Stimulated activated memory B cell treated with anti-CD40 and anti-IgM and Interleukin-4, amounts not matched to agents 10 μg/mL and 1 μg/mL and 100 μg/mL, for 72 hours (primary cell): Measurements from ENCODE around the gene UTY.
"Not testable (repeated sequence)": the region's sequence is repeated elsewhere in the genome, so short reads cannot be mapped to it uniquely, and the experiment has no call there.

ENCODE experiments used
- ATAC-seq: fragments of 150-1000 bp; cut with Tn5 transposase; 2 replicates; pipeline ENCODE4 v1.10.0; 2021
- H3K27ac Mint-ChIP-seq: one replicate; pipeline ENCODE4 v1.8.0; 2022; ENCODE audit warnings: mild to moderate bottlenecking, mixed read lengths
- H3K27me3 Mint-ChIP-seq: one replicate; pipeline ENCODE4 v1.8.0; 2022; ENCODE audit warnings: mixed read lengths
- H3K36me3 Mint-ChIP-seq: one replicate; pipeline ENCODE4 v1.8.0; 2022; ENCODE audit warnings: mixed read lengths
- H3K4me1 Mint-ChIP-seq: one replicate; pipeline ENCODE4 v1.8.0; 2022; ENCODE audit warnings: mixed read lengths
- H3K4me3 Mint-ChIP-seq: one replicate; pipeline ENCODE4 v1.8.0; 2022; ENCODE audit warnings: mild to moderate bottlenecking, moderate library complexity, mixed read lengths
- H3K9me3 Mint-ChIP-seq: one replicate; pipeline ENCODE4 v1.8.0; 2022; ENCODE audit warnings: mixed read lengths

The UTY gene

GRCh38 chrY:13296176-13296890 lies 183.5 kb downstream of the UTY start:
- H3K27ac Mint-ChIP-seq = no peak overlapping the region
- no peaks in the 10 kb centered on the region for H3K4me1 Mint-ChIP-seq
- ATAC-seq = no peak
- no peak overlapping the region for H3K4me3 Mint-ChIP-seq
- no peaks in the 10 kb centered on the region for H3K27me3 Mint-ChIP-seq
- H3K36me3 Mint-ChIP-seq = peaks cover 40% of the 10 kb centered on the region
- H3K9me3 Mint-ChIP-seq = no peaks in the 10 kb centered on the region

- no peaks in the 10 kb centered on the region for H3K4me1 Mint-ChIP-seq
- H3K27ac Mint-ChIP-seq = no peak overlapping the region
- H3K9me3 Mint-ChIP-seq = no peaks in the 10 kb centered on the region
- no peak for ATAC-seq
- H3K36me3 Mint-ChIP-seq = peaks cover 53% of the 10 kb centered on the region
- no peaks in the 10 kb centered on the region for H3K27me3 Mint-ChIP-seq
- no peak overlapping the region for H3K4me3 Mint-ChIP-seq
Measured at GRCh38 chrY:13295026-13295425, 184.8 kb downstream of the UTY start.

GRCh38 chrY:13291199-13291598 lies 188.6 kb downstream of the UTY start:
- no peak for ATAC-seq
- no peaks in the 10 kb centered on the region for H3K27me3 Mint-ChIP-seq
- no peaks in the 10 kb centered on the region for H3K4me1 Mint-ChIP-seq
- peaks cover 4% of the 10 kb centered on the region for H3K9me3 Mint-ChIP-seq
- no peak overlapping the region for H3K4me3 Mint-ChIP-seq
- no peak overlapping the region for H3K27ac Mint-ChIP-seq
- H3K36me3 Mint-ChIP-seq = peaks cover 62% of the 10 kb centered on the region

- ATAC-seq, H3K27me3 Mint-ChIP-seq, H3K4me1 Mint-ChIP-seq, H3K9me3 Mint-ChIP-seq, H3K4me3 Mint-ChIP-seq, H3K27ac Mint-ChIP-seq: not testable (repeated sequence)
- peaks cover 46% of the 10 kb centered on the region for H3K36me3 Mint-ChIP-seq
Measured at GRCh38 chrY:13282151-13283054, 197.4 kb downstream of the UTY start.

GRCh38 chrY:13279561-13279960 lies 200.3 kb downstream of the UTY start:
- H3K27ac Mint-ChIP-seq = no peak overlapping the region
- H3K27me3 Mint-ChIP-seq = no peaks in the 10 kb centered on the region
- ATAC-seq = no peak
- H3K36me3 Mint-ChIP-seq = peaks cover 42% of the 10 kb centered on the region
- H3K4me3 Mint-ChIP-seq = no peak overlapping the region
- no peaks in the 10 kb centered on the region for H3K9me3 Mint-ChIP-seq
- H3K4me1 Mint-ChIP-seq = no peaks in the 10 kb centered on the region

GRCh38 chrY:13271706-13272105 lies 208.1 kb downstream of the UTY start:
- ATAC-seq = no peak
- Mint-ChIP-seq H3K4me1 (no peaks in the 10 kb centered on the region), H3K4me3 (no peak overlapping the region), H3K36me3 (peaks cover 24% of the 10 kb centered on the region), H3K27ac (no peak overlapping the region), H3K9me3 (no peaks in the 10 kb centered on the region), H3K27me3 (no peaks in the 10 kb centered on the region)

- not testable (repeated sequence) for H3K4me3 Mint-ChIP-seq, H3K9me3 Mint-ChIP-seq, H3K27me3 Mint-ChIP-seq, H3K4me1 Mint-ChIP-seq, H3K27ac Mint-ChIP-seq, ATAC-seq
- H3K36me3 Mint-ChIP-seq = peaks cover 32% of the 10 kb centered on the region
Measured at GRCh38 chrY:13253941-13254440, 225.8 kb downstream of the UTY start.

GRCh38 chrY:13250421-13250820 lies 229.4 kb downstream of the UTY start:
- ATAC-seq = no peak
- peaks cover 35% of the 10 kb centered on the region for H3K36me3 Mint-ChIP-seq
- H3K4me1 Mint-ChIP-seq = no peaks in the 10 kb centered on the region
- H3K9me3 Mint-ChIP-seq = no peaks in the 10 kb centered on the region
- H3K27me3 Mint-ChIP-seq = no peaks in the 10 kb centered on the region
- no peak overlapping the region for H3K27ac Mint-ChIP-seq
- H3K4me3 Mint-ChIP-seq = no peak overlapping the region

GRCh38 chrY:13243716-13244115 lies 236.1 kb downstream of the UTY start:
- H3K4me3 Mint-ChIP-seq = no peak overlapping the region
- H3K4me1 Mint-ChIP-seq = peaks cover 5% of the 10 kb centered on the region
- ATAC-seq = no peak
- H3K27me3 Mint-ChIP-seq = no peaks in the 10 kb centered on the region
- H3K27ac Mint-ChIP-seq = no peak overlapping the region
- peaks cover 3% of the 10 kb centered on the region for H3K9me3 Mint-ChIP-seq
- peaks cover 58% of the 10 kb centered on the region for H3K36me3 Mint-ChIP-seq

GRCh38 chrY:13233901-13234300 lies 245.9 kb downstream of the UTY start:
- ATAC-seq = no peak
- Mint-ChIP-seq H3K4me1 (peaks cover 6% of the 10 kb centered on the region), H3K27ac (no peak overlapping the region), H3K27me3 (no peaks in the 10 kb centered on the region), H3K9me3 (peaks cover 10% of the 10 kb centered on the region), H3K4me3 (no peak overlapping the region), H3K36me3 (peaks cover 41% of the 10 kb centered on the region)

- no peak for ATAC-seq
- Mint-ChIP-seq H3K36me3 (peaks cover 33% of the 10 kb centered on the region), H3K4me3 (no peak overlapping the region), H3K27ac (no peak overlapping the region), H3K27me3 (no peaks in the 10 kb centered on the region), H3K9me3 (peaks cover 10% of the 10 kb centered on the region), H3K4me1 (peaks cover 6% of the 10 kb centered on the region)
Measured at GRCh38 chrY:13233118-13233517, 246.7 kb downstream of the UTY start.

- Mint-ChIP-seq H3K36me3 (no peaks in the 10 kb centered on the region), H3K27ac (no peak overlapping the region), H3K9me3 (peaks cover 6% of the 10 kb centered on the region), H3K27me3 (no peaks in the 10 kb centered on the region), H3K4me1 (peaks cover 6% of the 10 kb centered on the region), H3K4me3 (no peak overlapping the region)
- ATAC-seq = no peak
Measured at GRCh38 chrY:13227354-13227953, 252.4 kb downstream of the UTY start.

GRCh38 chrY:13210961-13211646 lies 268.7 kb downstream of the UTY start:
- H3K27ac Mint-ChIP-seq = no peak overlapping the region
- H3K36me3 Mint-ChIP-seq = no peaks in the 10 kb centered on the region
- H3K4me1 Mint-ChIP-seq = peaks cover 10% of the 10 kb centered on the region
- H3K27me3 Mint-ChIP-seq = no peaks in the 10 kb centered on the region
- peaks cover 6% of the 10 kb centered on the region for H3K9me3 Mint-ChIP-seq
- ATAC-seq = no peak
- H3K4me3 Mint-ChIP-seq = no peak overlapping the region

- no peak for ATAC-seq
- Mint-ChIP-seq H3K36me3 (no peaks in the 10 kb centered on the region), H3K4me1 (peaks cover 10% of the 10 kb centered on the region), H3K4me3 (no peak overlapping the region), H3K27me3 (no peaks in the 10 kb centered on the region), H3K27ac (no peak overlapping the region), H3K9me3 (peaks cover 6% of the 10 kb centered on the region)
Measured at GRCh38 chrY:13205214-13205613, 274.6 kb downstream of the UTY start.
